GM19395 (cell line): ENCODE measurements around the gene CDK14.

ENCODE experiments used
- ATAC-seq: cut with Tn5 transposase; IDR thresholded peaks from one replicate; pipeline ENCODE4 v1.9.1; 2021; ENCODE audit warnings: mild to moderate bottlenecking, moderate library complexity; ENCODE audit not compliant: unreplicated experiment

Gene CDK14

DNA sequence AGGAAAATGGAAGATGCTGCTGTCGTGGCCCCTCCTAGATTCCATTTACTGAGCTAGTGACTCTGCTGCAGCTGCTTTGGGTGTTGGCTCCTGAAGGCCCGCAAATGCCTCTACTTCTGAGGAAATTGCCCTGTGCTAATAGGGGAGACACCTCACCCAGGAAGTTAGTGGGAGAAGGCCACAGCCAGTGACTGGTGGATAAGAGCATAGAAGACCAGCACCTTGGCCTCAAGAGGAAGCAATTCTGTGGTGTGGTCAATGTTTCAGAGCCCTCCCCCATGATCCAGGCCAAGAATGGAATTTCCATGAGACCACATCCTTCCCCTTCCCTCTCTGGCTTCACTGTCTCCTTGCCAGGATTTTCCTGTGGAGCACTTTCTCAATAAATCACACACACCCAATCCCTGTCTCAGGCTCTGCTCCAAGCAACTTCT is 643.1 kb downstream of the CDK14 start:
- no peak for ATAC-seq

DNA sequence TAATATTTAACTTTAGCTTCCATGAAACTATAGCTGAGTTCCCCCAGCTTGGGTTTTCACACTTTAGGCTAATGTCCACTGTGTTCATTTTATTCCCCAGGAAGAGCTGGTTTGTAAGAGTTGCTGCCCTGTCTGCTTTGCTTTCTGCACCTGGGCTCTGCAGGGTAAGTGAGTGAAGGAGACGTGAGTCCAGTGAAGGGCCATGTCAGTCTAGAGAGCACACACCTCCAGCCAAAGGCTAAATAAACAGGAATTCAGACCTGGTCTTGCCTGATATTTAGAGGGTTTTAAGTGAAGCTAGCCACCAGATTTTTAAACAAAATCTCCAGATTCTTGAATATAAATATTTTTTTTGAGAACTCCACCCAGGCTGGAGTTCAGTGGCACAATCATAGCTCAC is 643.7 kb downstream of the CDK14 start:
- ATAC-seq, result no peak

DNA sequence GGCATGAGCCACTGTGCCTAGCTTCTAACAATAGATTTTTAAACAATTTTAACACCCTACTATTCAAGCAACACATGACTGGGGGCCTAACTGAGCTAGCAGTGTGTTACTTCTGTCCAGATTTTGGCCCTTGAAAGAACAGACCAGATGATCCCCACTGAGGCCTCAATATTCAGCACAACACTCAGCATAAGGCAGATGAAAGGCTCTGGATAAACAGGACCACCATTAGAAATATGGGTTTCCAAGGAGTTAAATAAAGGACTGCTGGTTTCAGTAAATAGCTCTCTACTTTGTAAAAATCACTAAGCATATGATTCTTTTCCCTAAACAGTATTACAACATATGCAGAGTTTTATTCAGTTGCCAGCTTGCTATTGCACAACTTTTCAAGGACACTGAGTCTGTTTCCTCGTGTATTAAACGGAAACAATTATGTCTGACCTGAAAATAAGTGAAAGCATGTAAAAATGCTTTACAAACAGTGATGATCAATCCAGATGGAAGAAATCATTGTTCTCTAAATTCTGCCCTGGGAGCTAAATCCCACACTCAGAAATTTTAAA is 644.3 kb downstream of the CDK14 start:
- ATAC-seq, result no peak

DNA sequence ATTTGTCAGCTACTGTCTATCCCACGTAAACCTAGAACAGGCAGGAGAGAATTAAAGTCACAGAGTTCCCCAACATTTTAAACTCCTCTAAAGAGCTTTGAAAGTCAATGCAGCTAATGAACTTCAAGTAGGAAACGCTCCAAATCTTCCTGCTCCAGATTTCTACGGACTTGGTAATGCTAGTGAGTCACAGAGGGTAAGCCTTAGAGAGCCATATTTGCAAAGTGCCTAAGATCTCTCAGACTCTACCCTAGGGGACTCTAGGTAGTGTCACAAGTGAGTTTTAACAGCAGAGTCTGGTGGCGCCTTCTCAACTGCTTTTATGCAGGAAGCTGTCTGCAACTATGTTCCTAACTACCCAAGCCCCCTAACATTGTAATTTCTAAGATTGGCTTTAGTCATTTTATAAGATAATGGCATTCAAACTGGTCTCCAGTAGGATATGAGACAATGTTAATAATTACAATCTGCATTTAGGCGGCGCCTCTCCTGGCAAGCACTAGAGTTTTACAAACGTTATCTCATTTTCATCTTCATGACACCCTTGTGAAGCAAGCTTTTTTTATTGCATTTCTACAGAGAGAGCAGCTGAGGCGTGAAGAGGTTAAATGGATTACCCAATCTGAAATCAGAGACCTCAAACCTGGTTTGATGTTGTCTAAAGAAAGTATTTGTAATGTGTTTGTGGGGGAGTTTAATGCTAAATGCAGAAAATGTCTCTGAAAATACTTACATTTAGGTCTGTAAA is 646.1 kb downstream of the CDK14 start:
- ATAC-seq, result no peak

DNA sequence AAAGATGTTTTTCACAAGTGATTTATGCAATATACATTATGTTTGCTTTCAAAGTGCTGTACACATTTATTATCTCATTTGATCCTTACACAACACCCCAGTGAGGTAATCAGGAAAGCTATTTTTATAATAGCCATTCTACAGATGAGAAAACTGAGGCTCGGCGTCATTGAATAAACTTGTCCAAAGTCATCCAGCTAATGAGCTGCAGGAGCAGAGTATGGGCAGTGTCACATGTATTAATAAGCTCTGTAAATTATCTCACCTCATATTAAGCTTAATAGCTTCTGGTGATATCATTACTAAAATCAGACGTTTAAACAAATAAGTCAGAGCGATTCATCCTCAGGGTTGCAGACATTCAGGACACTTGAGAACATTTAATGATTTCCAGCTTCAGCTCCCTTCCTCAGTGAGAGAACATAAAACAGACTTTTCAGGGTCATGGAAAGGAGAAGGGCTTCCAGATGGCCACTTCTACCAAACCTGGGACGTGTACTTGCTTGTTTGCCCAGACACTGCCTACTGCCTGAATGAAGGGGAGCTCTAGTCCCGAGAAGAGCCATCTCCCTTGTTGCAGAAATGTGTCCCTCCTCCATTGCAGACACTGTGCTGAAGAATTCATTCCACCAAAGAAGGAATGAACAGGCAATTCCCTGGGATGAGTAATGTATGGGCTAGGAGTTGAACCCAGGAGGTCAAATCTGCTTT is 647.6 kb downstream of the CDK14 start:
- ATAC-seq, result no peak

DNA sequence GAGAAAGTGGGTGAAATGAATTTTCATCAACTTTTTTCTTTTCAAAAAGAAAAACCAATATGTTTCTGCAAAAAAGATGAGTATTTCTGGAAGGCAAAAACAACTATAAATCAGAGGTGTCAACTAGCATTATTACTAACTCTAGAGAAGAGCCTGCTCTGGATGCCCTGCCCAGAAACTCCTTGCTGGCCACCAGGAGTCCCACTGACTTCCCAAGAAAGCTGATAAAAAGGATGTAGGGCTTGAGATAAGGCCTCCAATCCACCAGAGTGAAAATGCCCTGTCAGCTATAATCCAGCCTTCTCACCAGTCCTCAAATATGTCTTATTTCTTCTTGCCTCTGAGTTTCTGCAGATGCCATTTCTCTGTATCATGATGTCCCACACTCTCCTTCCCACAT is 651.4 kb downstream of the CDK14 start:
- ATAC-seq, result no peak

DNA sequence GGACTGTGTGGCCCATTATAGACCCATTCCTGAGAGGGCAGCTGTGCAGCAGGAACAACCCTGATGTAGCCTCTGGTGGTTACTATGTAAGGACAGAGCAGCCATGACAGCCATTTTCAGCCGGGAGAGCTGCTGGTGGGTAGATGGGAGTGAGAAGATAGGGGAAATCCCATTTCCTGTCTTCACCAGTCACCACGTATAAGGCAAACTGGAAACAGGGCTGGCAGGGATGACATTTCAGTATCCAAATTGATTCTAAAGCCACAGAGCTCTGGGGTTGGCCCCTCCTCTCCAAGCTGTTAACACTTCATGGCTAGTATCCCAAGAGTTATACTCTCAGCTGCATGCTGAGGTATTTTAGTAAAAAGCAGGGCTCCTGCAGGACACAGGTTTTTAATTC is 652.9 kb downstream of the CDK14 start:
- no peak for ATAC-seq

DNA sequence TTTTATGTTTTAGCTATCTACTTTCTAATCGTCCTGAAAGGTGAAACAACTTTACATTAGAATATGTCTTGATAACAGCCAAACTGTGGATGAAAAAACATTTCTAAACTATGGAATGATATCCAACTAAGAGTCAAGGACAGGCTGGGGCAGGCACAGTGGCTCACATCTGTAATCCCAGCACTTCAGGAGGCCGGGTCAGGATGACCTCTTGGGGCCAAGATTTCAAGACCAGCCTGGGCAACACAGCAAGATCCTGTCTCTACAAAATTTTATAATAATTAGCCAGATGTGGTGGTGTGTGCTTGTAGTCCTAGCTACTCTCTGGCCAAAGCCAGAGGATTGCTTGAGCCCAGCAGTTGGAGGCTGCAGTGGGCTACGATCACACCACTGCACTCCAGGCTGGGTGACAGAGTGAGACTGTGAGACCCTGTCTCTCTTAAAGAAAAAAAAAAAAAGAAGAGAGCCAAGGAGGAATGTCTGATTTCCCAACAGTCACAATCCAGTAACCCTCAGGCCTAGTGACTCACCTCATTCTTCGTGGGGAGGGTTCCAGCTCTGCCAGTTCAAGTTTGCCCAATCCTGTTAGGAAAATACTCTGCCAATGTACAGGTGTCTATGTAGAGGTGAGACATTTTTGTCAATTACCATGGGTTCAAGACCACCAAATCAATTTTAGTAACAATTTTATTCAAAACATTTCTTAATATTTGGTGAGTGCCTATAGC is 653.5 kb downstream of the CDK14 start:
- ATAC-seq, result no peak

DNA sequence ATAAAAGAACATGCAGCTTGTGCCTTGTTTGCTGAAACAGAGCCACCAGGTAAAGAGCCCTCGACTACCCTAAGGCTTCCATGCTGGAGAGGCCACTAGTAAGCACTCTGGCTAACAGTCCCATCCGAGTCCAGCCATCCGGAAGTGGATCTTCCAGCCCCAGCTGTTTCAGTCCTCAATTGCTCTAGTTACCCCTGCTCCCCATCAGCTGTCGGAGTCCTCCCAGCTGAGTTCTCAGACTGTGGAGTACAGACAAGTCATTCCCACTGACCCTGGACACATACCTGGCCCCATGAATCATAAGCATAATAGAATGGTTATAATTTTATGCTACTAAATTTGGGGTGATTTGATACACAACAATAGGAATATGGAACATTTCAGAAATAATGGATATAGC is 654.6 kb downstream of the CDK14 start:
- ATAC-seq, result no peak

DNA sequence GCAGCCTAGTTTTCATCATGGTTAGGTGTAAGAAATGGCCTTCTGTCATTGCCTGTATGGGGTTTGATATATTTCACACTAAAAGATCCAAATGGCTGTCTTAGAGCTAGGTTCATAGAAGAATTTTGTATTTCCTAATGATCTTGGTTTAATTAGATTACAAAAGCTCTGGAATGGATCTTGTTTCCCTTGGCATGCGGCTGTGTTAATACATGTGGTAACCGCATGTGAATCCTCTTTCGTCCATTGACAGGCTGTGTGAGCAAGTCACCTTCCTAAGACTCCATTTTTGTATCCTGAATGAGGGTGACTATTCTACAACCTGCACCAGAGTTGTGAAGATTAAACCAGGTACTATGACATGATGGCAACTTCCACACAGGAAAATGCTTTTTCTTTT is 655.8 kb downstream of the CDK14 start:
- no peak for ATAC-seq
